Esophagus muscularis mucosa (tissue), 4 donors: Measurements from ENCODE around the gene IL5RA.

Source experiments
- EP300 ChIP-seq: sonication (generic); formaldehyde crosslinking; IDR thresholded peaks from one replicate; pipeline ENCODE4 v1.6.1; 2017; ENCODE audit warnings: antibody characterized with exemption
- POLR2A ChIP-seq: fragments of 450-650 bp; IDR thresholded peaks from one replicate; pipeline ENCODE4 v1.6.1; 2017; ENCODE audit warnings: antibody characterized with exemption, moderate library complexity, mild to moderate bottlenecking, low read depth
- POLR2AphosphoS5 ChIP-seq, 2 donors: sonication (generic); formaldehyde crosslinking; IDR thresholded peaks; one replicate each; pipeline ENCODE4 v1.6.1; 2017; ENCODE audit warnings: antibody characterized with exemption in 2 of 2
- TF ChIP-seq, protein P1 (sequence below), 3 experiments: fragments of 200-600 bp in 2 of 3; fragments of 450-650 bp in 1 of 3; sonication (generic) in 2 of 3; IDR thresholded peaks; one replicate each; pipeline ENCODE4 v1.5.1; 2017 to 2019; ENCODE audit warnings: antibody characterized with exemption in 3 of 3, mild to moderate bottlenecking in 2 of 3, moderate library complexity in 1 of 3

DNA sequence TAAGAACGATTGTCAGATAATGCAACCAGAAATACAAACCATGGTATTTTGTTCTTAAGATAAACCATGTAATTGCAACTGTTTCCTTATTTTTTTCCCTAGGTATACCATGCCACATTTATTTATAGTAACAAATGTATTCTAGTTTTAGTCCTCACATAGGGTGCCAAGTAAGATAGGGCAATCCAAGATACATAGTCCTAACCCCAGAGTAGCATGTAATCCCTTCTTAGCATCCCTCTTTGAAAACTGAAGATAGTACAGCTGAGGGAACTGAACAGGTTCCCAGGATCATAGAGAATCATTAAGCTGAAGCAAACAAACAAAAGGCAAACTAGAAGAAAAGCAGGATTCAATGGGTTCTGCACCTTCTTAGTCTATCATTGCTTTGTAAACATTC lies 41.3 kb upstream of the IL5RA start:
- TF ChIP-seq, protein P1, sequence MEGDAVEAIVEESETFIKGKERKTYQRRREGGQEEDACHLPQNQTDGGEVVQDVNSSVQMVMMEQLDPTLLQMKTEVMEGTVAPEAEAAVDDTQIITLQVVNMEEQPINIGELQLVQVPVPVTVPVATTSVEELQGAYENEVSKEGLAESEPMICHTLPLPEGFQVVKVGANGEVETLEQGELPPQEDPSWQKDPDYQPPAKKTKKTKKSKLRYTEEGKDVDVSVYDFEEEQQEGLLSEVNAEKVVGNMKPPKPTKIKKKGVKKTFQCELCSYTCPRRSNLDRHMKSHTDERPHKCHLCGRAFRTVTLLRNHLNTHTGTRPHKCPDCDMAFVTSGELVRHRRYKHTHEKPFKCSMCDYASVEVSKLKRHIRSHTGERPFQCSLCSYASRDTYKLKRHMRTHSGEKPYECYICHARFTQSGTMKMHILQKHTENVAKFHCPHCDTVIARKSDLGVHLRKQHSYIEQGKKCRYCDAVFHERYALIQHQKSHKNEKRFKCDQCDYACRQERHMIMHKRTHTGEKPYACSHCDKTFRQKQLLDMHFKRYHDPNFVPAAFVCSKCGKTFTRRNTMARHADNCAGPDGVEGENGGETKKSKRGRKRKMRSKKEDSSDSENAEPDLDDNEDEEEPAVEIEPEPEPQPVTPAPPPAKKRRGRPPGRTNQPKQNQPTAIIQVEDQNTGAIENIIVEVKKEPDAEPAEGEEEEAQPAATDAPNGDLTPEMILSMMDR (IDR thresholded peaks at IDR 0.05): no peak
- no peak for TF ChIP-seq EP300
- no peak for TF ChIP-seq POLR2AphosphoS5 (IDR thresholded peaks at IDR 0.05)
- TF ChIP-seq POLR2A: no peak
